Gastroesophageal sphincter (tissue), 4 donors: ENCODE measurements around the gene PRPF38A. TPM values are rescaled to one million over a fixed set of nuclear protein-coding genes. Genes with fewer than 3 reads are reported as not detected.

Experiments
- ATAC-seq: fragments of 150-250 bp; one replicate; pipeline ENCODE4 v1.9.1; 2016; ENCODE audit warnings: mild to moderate bottlenecking, moderate library complexity
- H3K27ac ChIP-seq, 4 donors: fragments of 200-600 bp; sonication (generic) in 3 of 4; 1 replicate in 3 of 4; 2 replicates in 1 of 4; pipeline ENCODE4 v1.5.1; 2016 to 2019
- H3K27me3 ChIP-seq: fragments of 200-600 bp; sonication (generic); one replicate; pipeline ENCODE4 v1.5.1; 2019
- H3K36me3 ChIP-seq, 2 donors: fragments of 200-600 bp; sonication (generic); one replicate each; pipeline ENCODE4 v1.5.1; 2019; ENCODE audit warnings: control low read depth in 1 of 2
- H3K4me1 ChIP-seq, 3 donors: fragments of 200-600 bp; sonication (generic); 1 replicate in 2 of 3; 2 replicates in 1 of 3; pipeline ENCODE4 v1.5.1; 2016 to 2019; ENCODE audit warnings: control low read depth in 2 of 3
- H3K4me3 ChIP-seq, 2 donors: fragments of 200-600 bp; sonication (generic); one replicate each; pipeline ENCODE4 v1.5.1; 2019; ENCODE audit warnings: mild to moderate bottlenecking in 1 of 2, moderate library complexity in 1 of 2
- H3K9me3 ChIP-seq, 3 donors: fragments of 200-600 bp; sonication (generic); one replicate each; pipeline ENCODE4 v1.5.1; 2017 to 2019; ENCODE audit warnings: control low read depth in 2 of 3
- CTCF ChIP-seq, 4 experiments: fragments of 200-600 bp in 2 of 4; fragments of 450-650 bp in 2 of 4; sonication (generic) in 1 of 4; IDR thresholded peaks; one replicate each; pipeline ENCODE4 v1.5.1; 2017 to 2019; ENCODE audit warnings: antibody characterized with exemption in 4 of 4, mild to moderate bottlenecking in 2 of 4, moderate library complexity in 2 of 4
- EP300 ChIP-seq: sonication (generic); formaldehyde crosslinking; IDR thresholded peaks from one replicate; pipeline ENCODE4 v1.6.1; 2017; ENCODE audit warnings: antibody characterized with exemption, mild to moderate bottlenecking
- POLR2A ChIP-seq, 2 donors: fragments of 450-650 bp; IDR thresholded peaks; one replicate each; pipeline ENCODE4 v1.6.1; 2017; ENCODE audit warnings: antibody characterized with exemption in 2 of 2, mild to moderate bottlenecking in 2 of 2, moderate library complexity in 1 of 2
- POLR2AphosphoS5 ChIP-seq: sonication (generic); formaldehyde crosslinking; IDR thresholded peaks from one replicate; pipeline ENCODE4 v1.6.1; 2017; ENCODE audit warnings: antibody characterized with exemption
- WGBS, 2 donors: methylation state at CpG; one replicate each; pipeline ENCODE4 v1.1.5; 2018; ENCODE audit warnings: low coverage in 1 of 2; 5-methylcytosine and 5-hydroxymethylcytosine counted together
- total RNA-seq, 4 donors: library from RNA; depleted of rRNA; stranded (reverse); fragments of >200 nt; gene quantifications; one replicate each; pipeline ENCODE4 v1.1.0, GENCODE V29; 2016

The PRPF38A gene
- total RNA-seq, 4 donors from 2014 or later, result 15.2 to 20.3 (median 19.5) TPM

DNA sequence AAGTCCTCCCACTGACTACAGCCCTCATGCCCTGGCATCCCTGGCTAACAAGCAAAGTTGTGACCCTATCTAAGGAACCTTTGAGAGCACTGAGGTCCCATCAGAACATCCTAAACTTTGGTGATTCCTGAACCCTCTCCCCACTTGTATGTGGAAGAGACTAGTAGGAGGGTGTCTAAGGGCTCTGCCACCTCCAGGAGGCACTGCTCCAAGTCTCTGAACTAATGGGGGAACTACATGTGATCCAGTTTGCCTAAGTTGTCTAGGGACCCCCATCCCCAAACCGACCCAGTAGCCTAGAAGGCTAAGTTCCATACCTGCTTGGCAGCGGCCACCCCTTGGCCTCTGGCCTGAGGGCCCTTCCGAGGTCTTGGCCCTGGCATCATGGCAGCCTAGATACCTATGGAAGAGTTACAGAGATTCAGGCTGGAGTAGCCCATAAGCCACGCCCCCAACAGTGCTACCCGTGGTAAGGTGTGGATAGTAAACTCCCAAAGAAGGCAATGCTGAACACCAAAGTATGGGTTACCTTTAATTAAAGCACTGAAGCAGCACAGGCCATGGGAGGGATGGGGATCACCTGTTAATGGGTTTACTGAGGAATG is 40.1 kb upstream of the PRPF38A start:
- Histone ChIP-seq H3K9me3 (no peaks in the 10 kb centered on the region), H3K36me3 (peaks cover 0 to 50% of the 10 kb centered on the region in 2 donors), H3K27ac (peak overlapping the region in 3 of 4 donors; percentile 17 to 97 (median 96)), H3K4me3 (peak overlapping the region in 1 of 2 donors; percentile 94), H3K27me3 (no peaks in the 10 kb centered on the region), H3K4me1 (peaks cover 0 to 48% (median 14%) of the 10 kb centered on the region in 3 donors)
- 60% methylated on average over 1 of the region's 5 CpGs; no CpG with 5 or more reads in 1 of the 2 donors for WGBS, 2 donors
- no peak for ATAC-seq
- TF ChIP-seq CTCF (IDR thresholded peaks at IDR 0.05), result no peak
- TF ChIP-seq POLR2A (IDR thresholded peaks at IDR 0.05), result no peak
- TF ChIP-seq EP300, result no peak
- TF ChIP-seq POLR2AphosphoS5, result no peak

DNA sequence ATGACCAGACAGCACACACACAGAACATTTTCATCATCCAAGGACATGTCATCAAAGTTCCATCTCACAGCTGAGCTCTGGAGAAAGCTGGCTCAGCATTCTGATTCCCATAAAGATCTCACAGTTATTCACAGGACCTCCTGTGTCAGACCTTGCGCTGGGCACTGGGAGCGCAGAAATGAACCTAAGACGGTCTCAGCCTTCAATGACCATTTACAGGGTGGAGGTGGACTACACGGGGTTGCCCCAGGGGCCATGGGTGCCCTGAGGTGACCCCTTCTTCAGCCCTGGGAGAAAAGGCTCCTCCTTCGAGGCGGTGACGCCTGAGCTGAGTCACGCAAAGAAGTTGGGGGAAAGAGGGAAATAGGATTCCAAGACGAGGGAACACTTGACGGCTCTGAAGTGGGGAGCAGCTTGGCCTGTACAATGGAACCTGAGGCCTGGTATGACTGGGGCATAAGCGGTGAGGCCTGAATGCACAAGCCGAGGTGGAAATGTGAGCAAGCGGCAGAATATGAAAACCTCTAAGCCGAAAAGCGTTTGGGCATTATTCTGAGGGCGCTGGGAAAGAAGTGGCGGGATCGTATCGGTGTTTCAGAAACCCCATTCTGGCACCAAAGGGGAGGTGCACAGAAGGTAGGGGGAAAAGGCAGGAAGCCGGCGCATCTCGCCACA is 39.2 kb upstream of the PRPF38A start:
- H3K4me1 ChIP-seq, result peaks cover 0 to 48% (median 14%) of the 10 kb centered on the region in 3 donors
- 0 to 1% methylated on average over 11 to 14 of the region's 22 CpGs for WGBS, 2 donors
- TF ChIP-seq EP300 (no peak), POLR2AphosphoS5 (peak; percentile 59)
- H3K9me3 ChIP-seq, result no peaks in the 10 kb centered on the region
- H3K4me3 ChIP-seq, result peak overlapping the region; percentile 84 to 94
- peak; percentile 21 for ATAC-seq
- H3K36me3 ChIP-seq, result peaks cover 0 to 42% of the 10 kb centered on the region in 2 donors
- H3K27me3 ChIP-seq, result no peaks in the 10 kb centered on the region
- H3K27ac ChIP-seq, result peak overlapping the region; percentile 91 to 97 (median 94)

GRCh38 chr1:52365746-52366516 is 38.5 kb upstream of the PRPF38A start, which contains the start of gene CC2D1B:
Gene CC2D1B (minus strand): TSS chr1:52366205. CDS start chr1:52364620, 1,585 bp downstream.
- Histone ChIP-seq H3K27me3 (no peaks in the 10 kb centered on the region), H3K27ac (peak within 1 kb of the TSS; percentile 91 to 97 (median 94)), H3K36me3 (peaks cover 0 to 34% of the 10 kb centered on the region in 2 donors), H3K4me1 (peaks cover 0 to 48% (median 14%) of the 10 kb centered on the region in 3 donors), H3K4me3 (peak within 1 kb of the TSS; percentile 84 to 94), H3K9me3 (no peaks in the 10 kb centered on the region)
- peak; percentile 98 for ATAC-seq
- TF ChIP-seq POLR2AphosphoS5 (peak; percentile 92), CTCF (IDR thresholded peaks at IDR 0.05) (peak in 3 of 4 experiments; percentile 38 to 61 (median 53)), EP300 (no peak), POLR2A (IDR thresholded peaks at IDR 0.05) (peak; percentile 91 to 94)
- WGBS, 2 donors, result no CpG with 5 or more reads among the region's 92 CpGs

DNA sequence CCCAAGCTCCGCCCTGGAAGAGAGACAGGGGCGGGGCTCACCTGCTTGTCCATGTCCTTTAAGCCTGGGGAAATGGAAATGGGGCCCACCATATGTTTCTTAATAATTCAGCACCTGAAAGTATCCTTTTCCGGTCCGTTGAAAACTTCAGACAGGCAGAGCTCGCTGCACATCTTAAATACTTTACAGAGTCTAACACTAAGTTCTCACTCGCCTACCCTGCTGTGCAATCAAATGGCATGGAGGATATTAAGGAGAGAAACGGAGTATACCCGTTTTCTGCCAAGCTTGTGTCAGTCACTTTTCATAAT is 37.9 kb upstream of the PRPF38A start:
- peaks cover 0 to 29% of the 10 kb centered on the region in 2 donors for H3K36me3 ChIP-seq
- 12 to 20% methylated on average over 1 to 6 of the region's 8 CpGs for whole genome bisulfite sequencing, 2 donors
- no peaks in the 10 kb centered on the region for H3K27me3 ChIP-seq
- peak overlapping the region; percentile 84 to 94 for H3K4me3 ChIP-seq
- TF ChIP-seq POLR2AphosphoS5, result no peak
- TF ChIP-seq POLR2A (IDR thresholded peaks at IDR 0.05), result no peak
- TF ChIP-seq CTCF (IDR thresholded peaks at IDR 0.05), result no peak
- no peak for TF ChIP-seq EP300
- H3K27ac ChIP-seq, result peak overlapping the region; percentile 91 to 97 (median 94)
- no peak for ATAC-seq
- H3K4me1 ChIP-seq, result peaks cover 0 to 47% (median 14%) of the 10 kb centered on the region in 3 donors
- H3K9me3 ChIP-seq, result no peaks in the 10 kb centered on the region

- Histone ChIP-seq H3K4me1 (peaks cover 0 to 39% (median 14%) of the 10 kb centered on the region in 3 donors), H3K9me3 (no peaks in the 10 kb centered on the region), H3K36me3 (peaks cover 0 to 21% of the 10 kb centered on the region in 2 donors), H3K27ac (no peak overlapping the region), H3K27me3 (no peaks in the 10 kb centered on the region), H3K4me3 (no peak overlapping the region)
- WGBS, 2 donors, result 86 to 100% methylated on average over 3 to 5 of the region's 5 CpGs
- TF ChIP-seq POLR2AphosphoS5 (no peak), CTCF (IDR thresholded peaks at IDR 0.05) (no peak), EP300 (no peak), POLR2A (IDR thresholded peaks at IDR 0.05) (no peak)
- no peak for ATAC-seq
Observed at GRCh38 chr1:52367272-52367671, 37.1 kb upstream of the PRPF38A start.
